NCI-H2171 treated with DMSO at 0.1 percent for 48 hours (cell line): ENCODE results near the gene SLAMF8.

Source experiments
- DNase-seq: peaks from one replicate; lab custom pipeline; 2025; lab: John Stamatoyannopoulos, UW

The SLAMF8 gene

GRCh38 chr1:159826441-159827101 is at the start of gene SLAMF8:
Gene SLAMF8 (plus strand): TSS chr1:159826873. CDS start chr1:159826899, 26 bp downstream.
- DNase-seq = no peak

- DNase-seq = no peak
Measured at GRCh38 chr1:159778266-159778665, 48.4 kb upstream of the SLAMF8 start.

DNA sequence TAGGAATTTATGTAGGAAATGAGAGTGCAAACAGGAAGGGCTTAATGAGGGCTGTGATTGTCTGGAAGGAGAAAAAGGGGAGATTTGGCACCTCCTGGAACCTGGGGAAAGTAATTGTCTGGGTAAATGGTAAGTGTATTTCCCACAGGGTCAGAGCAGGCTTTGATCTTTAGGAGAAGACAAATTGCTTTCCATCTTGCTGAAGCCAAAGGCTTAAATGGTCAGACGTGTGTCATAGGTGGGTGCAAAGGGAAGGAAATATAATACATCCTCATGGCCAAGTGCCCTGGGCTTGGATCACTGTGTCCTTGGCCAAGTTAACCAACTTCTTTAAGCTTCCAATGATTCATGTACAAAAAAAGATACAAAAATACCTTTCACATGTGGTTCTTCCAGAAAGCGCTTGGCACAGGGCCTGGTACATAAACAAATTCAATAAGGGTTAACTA is 47.2 kb upstream of the SLAMF8 start:
- DNase-seq = no peak

- peak; percentile 98 for DNase-seq
Measured at GRCh38 chr1:159780583-159781582, 45.8 kb upstream of the SLAMF8 start, which contains the start of gene DUSP23. Gene DUSP23 (plus strand): TSS chr1:159780962. CDS start chr1:159781101, 139 bp downstream.

DNA sequence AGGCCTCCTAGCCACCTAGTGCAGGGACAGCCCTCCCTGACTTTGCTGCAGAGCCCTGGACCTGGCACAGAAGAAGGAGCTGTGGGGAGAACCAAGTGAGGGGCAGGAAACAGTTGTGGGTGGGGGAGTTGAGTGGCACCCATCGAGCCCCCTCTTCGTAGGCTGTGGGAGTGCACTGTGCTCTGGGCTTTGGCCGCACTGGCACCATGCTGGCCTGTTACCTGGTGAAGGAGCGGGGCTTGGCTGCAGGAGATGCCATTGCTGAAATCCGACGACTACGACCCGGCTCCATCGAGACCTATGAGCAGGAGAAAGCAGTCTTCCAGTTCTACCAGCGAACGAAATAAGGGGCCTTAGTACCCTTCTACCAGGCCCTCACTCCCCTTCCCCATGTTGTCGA is 44.7 kb upstream of the SLAMF8 start:
- no peak for DNase-seq

DNA sequence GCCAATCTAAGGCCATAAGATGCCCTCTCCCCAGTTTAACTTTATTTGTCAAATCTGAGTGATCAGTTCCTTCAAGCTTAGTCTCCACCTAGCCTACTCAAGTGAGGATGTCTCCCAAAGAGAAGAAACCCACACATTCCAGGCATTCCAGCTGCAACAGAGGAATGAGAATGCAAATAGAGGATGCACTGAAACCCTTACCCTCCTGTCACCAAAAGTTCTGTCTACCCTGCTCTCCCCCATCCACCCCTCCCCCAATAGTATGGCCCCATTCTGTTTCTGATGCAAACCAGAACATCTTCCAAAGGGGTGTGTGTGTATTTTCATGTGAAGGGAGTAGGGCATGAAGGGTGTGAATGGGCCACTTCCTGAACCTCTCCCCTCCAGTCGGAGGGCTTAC is 42.9 kb upstream of the SLAMF8 start:
- no peak for DNase-seq

- DNase-seq = no peak
Measured at GRCh38 chr1:159786465-159786864, 40.2 kb upstream of the SLAMF8 start.

DNA sequence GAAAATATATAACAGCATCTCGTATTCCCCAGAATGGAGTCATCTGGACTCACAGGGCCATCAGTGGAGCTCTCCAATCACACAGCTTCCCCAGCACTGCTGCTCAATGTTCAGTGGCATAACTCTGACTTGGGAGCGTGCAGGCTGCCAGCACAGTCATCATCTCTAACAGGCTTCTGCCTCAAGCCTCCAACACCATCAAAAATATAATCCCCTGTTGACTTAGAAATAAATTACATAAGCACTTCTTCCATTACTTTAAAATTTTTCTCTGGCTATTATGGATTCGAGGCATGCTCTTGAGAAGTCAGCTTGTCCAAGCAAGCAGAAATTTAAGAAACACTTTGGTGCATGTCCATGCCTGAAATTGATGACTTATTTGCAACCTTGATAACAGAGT is 39.7 kb upstream of the SLAMF8 start:
- no peak for DNase-seq

GRCh38 chr1:159790237-159790917 is 36.3 kb upstream of the SLAMF8 start:
- DNase-seq = no peak

DNA sequence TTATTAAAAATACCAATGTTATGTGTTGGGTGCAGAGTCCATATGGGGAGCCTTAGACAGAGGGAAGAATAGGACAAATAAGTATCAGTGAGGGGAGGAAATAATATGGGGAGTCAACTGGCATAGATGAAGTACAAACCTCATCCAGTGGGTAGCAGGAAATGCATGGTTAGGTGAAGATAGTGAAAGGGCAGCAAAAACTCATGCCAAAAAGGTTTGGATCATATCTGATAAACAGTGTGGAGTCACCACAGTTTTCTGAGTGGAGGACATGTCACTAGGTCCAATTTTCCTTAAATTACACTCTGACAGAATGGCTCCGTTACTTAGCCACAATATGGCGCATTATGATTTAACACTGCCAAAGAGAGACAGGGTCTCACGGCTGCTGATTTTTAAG is 35.6 kb upstream of the SLAMF8 start:
- DNase-seq = no peak

- peak; percentile 13 for DNase-seq
Measured at GRCh38 chr1:159791461-159791860, 35.2 kb upstream of the SLAMF8 start.

GRCh38 chr1:159795534-159795933 is 31.1 kb upstream of the SLAMF8 start:
- no peak for DNase-seq

GRCh38 chr1:159798893-159799292 is 27.8 kb upstream of the SLAMF8 start:
- DNase-seq = peak; percentile 83

DNA sequence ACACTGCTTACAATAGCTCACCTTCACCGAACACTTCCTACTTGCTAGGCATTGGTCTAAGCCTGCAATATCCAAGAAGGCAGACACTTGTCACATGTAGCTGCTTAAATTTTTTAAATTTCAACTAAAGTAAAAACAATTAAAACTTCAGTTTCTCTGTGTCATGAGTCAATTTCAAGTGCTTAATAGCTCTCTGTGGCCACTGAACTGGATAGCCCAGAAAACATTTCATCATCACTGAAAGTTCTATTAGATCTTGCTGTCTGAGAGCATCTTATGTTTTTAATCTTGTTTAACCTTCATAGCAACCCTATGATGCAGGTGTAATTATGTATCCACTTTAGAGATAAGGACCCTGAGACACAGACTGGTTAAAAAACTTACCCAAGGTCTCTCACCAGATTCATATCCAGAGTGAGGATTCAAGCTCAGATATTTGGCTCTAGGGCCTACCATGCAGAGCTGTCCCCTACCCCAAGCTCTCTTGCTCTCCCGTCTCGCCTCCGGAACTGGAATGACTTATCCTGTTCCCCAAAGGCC is 27.2 kb upstream of the SLAMF8 start:
- no peak for DNase-seq

GRCh38 chr1:159800177-159800930 is 26.3 kb upstream of the SLAMF8 start:
- no peak for DNase-seq

DNA sequence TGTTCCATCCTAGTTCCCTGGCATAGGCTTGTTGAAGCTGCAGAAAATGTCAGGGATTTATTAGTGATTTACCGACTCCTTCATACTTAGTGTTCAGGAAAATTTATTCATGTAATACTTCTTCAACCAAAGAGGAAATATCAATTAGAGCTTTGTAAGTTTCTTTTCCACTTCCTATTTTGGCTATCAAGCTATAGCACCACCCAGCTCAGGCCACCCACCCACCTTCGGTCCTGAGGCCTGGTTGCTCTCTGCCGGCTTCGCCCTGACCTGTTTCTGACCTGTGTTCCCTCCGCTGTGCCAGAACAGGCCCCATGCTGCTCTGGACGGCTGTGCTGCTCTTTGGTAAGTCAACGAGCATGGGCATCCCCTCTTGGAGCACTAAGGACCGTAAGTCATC is 24.6 kb upstream of the SLAMF8 start, which contains the start of gene FCRL6:
Gene FCRL6 (plus strand): TSS at position 250 of the 400 bp plus-strand sequence. CDS start 65 bp downstream, at position 315.
- DNase-seq = no peak

- DNase-seq = no peak
Measured at GRCh38 chr1:159803956-159804689, 22.6 kb upstream of the SLAMF8 start.

GRCh38 chr1:159804924-159805323 is 21.7 kb upstream of the SLAMF8 start:
- DNase-seq = no peak

- no peak for DNase-seq
Measured at GRCh38 chr1:159815926-159816325, 10.7 kb upstream of the SLAMF8 start.

DNA sequence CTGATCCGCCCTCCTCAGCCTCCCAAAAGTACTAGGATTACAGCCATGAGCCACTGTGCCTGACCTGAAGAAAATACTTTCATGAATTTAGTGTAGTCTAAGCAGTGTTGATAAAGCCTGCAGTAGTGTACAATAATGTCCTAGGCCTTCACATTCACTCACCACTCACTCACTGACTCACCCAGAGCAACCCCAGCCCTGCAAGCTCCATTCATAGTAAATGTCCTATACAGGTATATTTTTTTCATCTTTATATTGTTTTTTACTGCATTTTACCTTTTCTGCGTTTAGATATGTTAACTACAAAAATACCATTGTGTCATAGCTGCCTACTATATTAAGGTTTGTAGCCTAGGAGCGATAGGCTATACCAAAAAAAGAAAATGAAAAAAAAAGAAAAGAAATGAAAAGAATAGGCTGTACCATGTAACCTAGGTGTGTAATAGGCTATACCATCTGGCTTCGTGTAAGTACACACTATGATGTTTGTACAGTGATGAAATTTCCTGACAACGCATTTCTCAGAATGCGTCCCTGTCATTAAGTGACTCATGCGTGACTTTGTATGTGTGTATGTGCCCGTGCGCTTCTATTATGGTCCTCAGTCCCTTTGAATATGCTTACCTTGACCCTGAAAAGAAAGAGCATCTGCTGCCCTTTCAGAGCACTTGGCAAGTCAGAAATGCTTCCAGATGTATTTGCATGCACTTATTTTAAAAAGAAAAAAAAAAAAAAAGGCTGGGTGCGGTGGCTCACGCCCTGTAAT is 9.2 kb upstream of the SLAMF8 start:
- DNase-seq = peak; percentile 89
